Measurements from ENCODE around the gene DCAF11.

The DCAF11 gene

DNA sequence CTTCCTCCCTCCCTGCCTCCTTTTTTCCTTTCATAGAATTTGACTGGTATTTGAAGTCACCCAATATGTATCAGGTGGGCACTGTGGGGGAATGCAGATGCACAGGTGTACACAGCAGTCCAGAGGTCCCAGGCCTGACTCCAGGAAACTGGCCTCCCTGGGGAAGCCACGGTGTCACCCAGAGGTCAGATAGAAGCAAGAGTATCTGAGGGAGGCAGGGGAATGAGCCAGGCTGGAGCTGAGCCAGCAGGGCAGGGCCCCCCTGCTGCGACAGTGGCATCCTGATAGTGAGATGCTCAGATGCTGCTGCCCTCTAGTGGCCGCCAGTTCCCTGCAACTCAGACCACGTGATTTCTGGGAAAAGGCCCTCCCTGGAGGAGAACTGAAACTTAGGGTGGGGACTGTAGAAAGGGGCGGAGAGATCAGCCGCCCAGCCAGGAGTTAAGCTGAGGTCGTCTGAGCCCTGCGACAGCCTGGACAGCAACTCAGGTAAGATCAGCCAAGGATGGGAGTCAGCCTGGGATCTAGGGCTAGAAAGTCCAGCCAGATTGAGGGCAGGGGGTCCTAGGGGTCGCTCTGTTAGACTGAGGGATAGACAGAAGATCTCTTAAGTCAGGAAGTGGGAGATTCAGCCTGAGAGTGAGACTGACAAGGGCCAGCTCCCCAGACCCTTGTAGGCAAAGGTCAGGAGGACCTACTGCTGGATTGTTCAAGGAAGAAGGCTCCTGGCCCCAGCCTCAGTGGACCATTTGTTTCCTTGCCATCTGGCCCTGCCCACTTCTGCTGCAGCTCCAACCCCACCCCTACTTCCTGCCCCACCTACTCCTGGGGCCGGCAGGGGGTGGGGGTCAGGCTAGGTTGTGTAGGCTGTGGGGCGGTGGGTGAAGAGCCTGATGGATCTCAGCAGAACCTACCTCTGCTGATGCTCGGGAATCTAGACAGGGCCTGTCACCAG, 46.5 kb downstream of the DCAF11 start, which contains the start of gene IRF9 (continued):
- no peak for TF ChIP-seq ZNF19 (tag by site-specific recombination; IDR thresholded peaks at IDR 0.05; ENCODE audit: low read depth)
- TF ChIP-seq KLF10 (tag by site-specific recombination; IDR thresholded peaks at IDR 0.05): peak; percentile 67; the same call in 1 of the 2 replicates
- TF ChIP-seq ZNF423 (tag by site-specific recombination; IDR thresholded peaks at IDR 0.05): peak; percentile 62; the same call in 1 of the 2 replicates
- no peak for TF ChIP-seq ZNF202 (tag by site-specific recombination; IDR thresholded peaks at IDR 0.05; ENCODE audit: borderline replicate concordance)
- TF ChIP-seq ZNF133 (tag by site-specific recombination; IDR thresholded peaks at IDR 0.05): no peak
- TF ChIP-seq, protein P1, sequence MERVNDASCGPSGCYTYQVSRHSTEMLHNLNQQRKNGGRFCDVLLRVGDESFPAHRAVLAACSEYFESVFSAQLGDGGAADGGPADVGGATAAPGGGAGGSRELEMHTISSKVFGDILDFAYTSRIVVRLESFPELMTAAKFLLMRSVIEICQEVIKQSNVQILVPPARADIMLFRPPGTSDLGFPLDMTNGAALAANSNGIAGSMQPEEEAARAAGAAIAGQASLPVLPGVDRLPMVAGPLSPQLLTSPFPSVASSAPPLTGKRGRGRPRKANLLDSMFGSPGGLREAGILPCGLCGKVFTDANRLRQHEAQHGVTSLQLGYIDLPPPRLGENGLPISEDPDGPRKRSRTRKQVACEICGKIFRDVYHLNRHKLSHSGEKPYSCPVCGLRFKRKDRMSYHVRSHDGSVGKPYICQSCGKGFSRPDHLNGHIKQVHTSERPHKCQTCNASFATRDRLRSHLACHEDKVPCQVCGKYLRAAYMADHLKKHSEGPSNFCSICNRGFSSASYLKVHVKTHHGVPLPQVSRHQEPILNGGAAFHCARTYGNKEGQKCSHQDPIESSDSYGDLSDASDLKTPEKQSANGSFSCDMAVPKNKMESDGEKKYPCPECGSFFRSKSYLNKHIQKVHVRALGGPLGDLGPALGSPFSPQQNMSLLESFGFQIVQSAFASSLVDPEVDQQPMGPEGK (tag by site-specific recombination; IDR thresholded peaks at IDR 0.05): peak; percentile 87
- no peak for TF ChIP-seq ZNF626 (tag by site-specific recombination; IDR thresholded peaks at IDR 0.05)
- no peak for TF ChIP-seq ZNF776 (tag by site-specific recombination; IDR thresholded peaks at IDR 0.05; ENCODE audit: borderline replicate concordance)
- TF ChIP-seq FEZF1 (tag by site-specific recombination; IDR thresholded peaks at IDR 0.05): no peak
- TF ChIP-seq ZNF610 (tag by site-specific recombination; IDR thresholded peaks at IDR 0.05; ENCODE audit: borderline replicate concordance): peak; percentile 76; the same call in 1 of the 2 replicates
- TF ChIP-seq ZNF132 (tag by site-specific recombination; IDR thresholded peaks at IDR 0.05; ENCODE audit: borderline replicate concordance): no peak
- TF ChIP-seq SP2 (tag by site-specific recombination; IDR thresholded peaks at IDR 0.05): 0 out of 2 replicates have a peak, but pooled peaks have one; percentile 34
- TF ChIP-seq ZIC2 (tag by site-specific recombination; IDR thresholded peaks at IDR 0.05): peak; percentile 86
- peak; percentile 98 for TF ChIP-seq GLIS1 (tag by site-specific recombination; IDR thresholded peaks at IDR 0.05)
- TF ChIP-seq OVOL3 (tag by site-specific recombination; IDR thresholded peaks at IDR 0.05): no peak
- no peak for TF ChIP-seq ZNF121 (tag by site-specific recombination; IDR thresholded peaks at IDR 0.05)
- no peak for TF ChIP-seq ZNF146 (tag by site-specific recombination; IDR thresholded peaks at IDR 0.05)
- no peak for TF ChIP-seq ZNF23 (tag by site-specific recombination; IDR thresholded peaks at IDR 0.05; ENCODE audit: borderline replicate concordance)
- TF ChIP-seq, protein P2, sequence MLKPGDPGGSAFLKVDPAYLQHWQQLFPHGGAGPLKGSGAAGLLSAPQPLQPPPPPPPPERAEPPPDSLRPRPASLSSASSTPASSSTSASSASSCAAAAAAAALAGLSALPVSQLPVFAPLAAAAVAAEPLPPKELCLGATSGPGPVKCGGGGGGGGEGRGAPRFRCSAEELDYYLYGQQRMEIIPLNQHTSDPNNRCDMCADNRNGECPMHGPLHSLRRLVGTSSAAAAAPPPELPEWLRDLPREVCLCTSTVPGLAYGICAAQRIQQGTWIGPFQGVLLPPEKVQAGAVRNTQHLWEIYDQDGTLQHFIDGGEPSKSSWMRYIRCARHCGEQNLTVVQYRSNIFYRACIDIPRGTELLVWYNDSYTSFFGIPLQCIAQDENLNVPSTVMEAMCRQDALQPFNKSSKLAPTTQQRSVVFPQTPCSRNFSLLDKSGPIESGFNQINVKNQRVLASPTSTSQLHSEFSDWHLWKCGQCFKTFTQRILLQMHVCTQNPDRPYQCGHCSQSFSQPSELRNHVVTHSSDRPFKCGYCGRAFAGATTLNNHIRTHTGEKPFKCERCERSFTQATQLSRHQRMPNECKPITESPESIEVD (tag by site-specific recombination; IDR thresholded peaks at IDR 0.05): no peak
- TF ChIP-seq, protein P3, sequence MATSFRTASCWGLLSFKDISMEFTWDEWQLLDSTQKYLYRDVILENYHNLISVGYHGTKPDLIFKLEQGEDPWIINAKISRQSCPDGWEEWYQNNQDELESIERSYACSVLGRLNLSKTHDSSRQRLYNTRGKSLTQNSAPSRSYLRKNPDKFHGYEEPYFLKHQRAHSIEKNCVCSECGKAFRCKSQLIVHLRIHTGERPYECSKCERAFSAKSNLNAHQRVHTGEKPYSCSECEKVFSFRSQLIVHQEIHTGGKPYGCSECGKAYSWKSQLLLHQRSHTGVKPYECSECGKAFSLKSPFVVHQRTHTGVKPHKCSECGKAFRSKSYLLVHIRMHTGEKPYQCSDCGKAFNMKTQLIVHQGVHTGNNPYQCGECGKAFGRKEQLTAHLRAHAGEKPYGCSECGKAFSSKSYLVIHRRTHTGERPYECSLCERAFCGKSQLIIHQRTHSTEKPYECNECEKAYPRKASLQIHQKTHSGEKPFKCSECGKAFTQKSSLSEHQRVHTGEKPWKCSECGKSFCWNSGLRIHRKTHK (tag by site-specific recombination; IDR thresholded peaks at IDR 0.05): no peak
- TF ChIP-seq KLF8 (tag by site-specific recombination; IDR thresholded peaks at IDR 0.05): peak; percentile 90
- TF ChIP-seq ZXDB (tag by site-specific recombination; IDR thresholded peaks at IDR 0.05): peak; percentile 89
- TF ChIP-seq ZNF530 (tag by site-specific recombination; IDR thresholded peaks at IDR 0.05; ENCODE audit: low read depth): no peak
- TF ChIP-seq ZNF548 (tag by site-specific recombination; IDR thresholded peaks at IDR 0.05): no peak
- 0 out of 2 replicates have a peak, but pooled peaks have one; percentile 13 for TF ChIP-seq ZNF623 (tag by site-specific recombination; IDR thresholded peaks at IDR 0.05)
- no peak for TF ChIP-seq ZNF830 (tag by site-specific recombination; IDR thresholded peaks at IDR 0.05; ENCODE audit: low read depth)
- TF ChIP-seq ZNF521 (tag by site-specific recombination; IDR thresholded peaks at IDR 0.05): no peak
- TF ChIP-seq ZNF24 (tag by site-specific recombination; IDR thresholded peaks at IDR 0.05): peak; percentile 83
- TF ChIP-seq BCL11B (tag by site-specific recombination; IDR thresholded peaks at IDR 0.05; ENCODE audit: low read depth): no peak
- peak; percentile 72 for TF ChIP-seq WT1 (tag by site-specific recombination; IDR thresholded peaks at IDR 0.05)
- TF ChIP-seq, protein P4, sequence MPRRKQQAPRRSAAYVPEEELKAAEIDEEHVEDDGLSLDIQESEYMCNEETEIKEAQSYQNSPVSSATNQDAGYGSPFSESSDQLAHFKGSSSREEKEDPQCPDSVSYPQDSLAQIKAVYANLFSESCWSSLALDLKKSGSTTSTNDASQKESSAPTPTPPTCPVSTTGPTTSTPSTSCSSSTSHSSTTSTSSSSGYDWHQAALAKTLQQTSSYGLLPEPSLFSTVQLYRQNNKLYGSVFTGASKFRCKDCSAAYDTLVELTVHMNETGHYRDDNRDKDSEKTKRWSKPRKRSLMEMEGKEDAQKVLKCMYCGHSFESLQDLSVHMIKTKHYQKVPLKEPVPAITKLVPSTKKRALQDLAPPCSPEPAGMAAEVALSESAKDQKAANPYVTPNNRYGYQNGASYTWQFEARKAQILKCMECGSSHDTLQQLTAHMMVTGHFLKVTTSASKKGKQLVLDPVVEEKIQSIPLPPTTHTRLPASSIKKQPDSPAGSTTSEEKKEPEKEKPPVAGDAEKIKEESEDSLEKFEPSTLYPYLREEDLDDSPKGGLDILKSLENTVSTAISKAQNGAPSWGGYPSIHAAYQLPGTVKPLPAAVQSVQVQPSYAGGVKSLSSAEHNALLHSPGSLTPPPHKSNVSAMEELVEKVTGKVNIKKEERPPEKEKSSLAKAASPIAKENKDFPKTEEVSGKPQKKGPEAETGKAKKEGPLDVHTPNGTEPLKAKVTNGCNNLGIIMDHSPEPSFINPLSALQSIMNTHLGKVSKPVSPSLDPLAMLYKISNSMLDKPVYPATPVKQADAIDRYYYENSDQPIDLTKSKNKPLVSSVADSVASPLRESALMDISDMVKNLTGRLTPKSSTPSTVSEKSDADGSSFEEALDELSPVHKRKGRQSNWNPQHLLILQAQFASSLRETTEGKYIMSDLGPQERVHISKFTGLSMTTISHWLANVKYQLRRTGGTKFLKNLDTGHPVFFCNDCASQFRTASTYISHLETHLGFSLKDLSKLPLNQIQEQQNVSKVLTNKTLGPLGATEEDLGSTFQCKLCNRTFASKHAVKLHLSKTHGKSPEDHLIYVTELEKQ (tag by site-specific recombination; IDR thresholded peaks at IDR 0.05; ENCODE audit: borderline replicate concordance): 0 out of 2 replicates have a peak, but pooled peaks have one; percentile 12
- no peak for TF ChIP-seq ZSCAN16 (tag by site-specific recombination; IDR thresholded peaks at IDR 0.05)
